ENCODE results near the gene ADAMTS19.

Gene ADAMTS19

GRCh38 chr5:129687941-129688340 lies 227.8 kb downstream of the ADAMTS19 start:
- no peak for DNase-seq

GRCh38 chr5:129689045-129689444 lies 228.9 kb downstream of the ADAMTS19 start:
- DNase-seq = no peak

GRCh38 chr5:129691220-129691619 lies 231.1 kb downstream of the ADAMTS19 start:
- no peak for DNase-seq

GRCh38 chr5:129696636-129697035 lies 236.5 kb downstream of the ADAMTS19 start:
- DNase-seq = no peak

DNA sequence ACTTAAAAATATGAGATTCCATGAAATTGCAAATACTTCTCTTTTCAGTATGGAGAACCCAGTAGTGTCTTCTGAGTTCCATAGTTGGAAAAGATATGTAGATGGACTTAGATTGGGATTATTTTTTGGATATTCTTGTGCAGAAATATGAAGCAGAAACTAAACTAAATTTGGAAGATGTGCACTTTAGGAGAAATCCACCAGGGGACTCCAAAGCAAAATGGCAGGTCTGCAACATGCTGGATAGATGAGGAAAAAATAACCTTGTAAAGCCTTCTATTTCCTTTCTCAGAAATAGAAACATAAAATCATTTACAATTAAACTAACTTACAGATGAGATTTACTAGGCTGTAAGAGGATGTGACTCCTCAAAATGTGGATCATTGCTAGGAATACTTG lies 238.6 kb downstream of the ADAMTS19 start:
- no peak for DNase-seq

GRCh38 chr5:129716235-129716634 lies 256.1 kb downstream of the ADAMTS19 start:
- DNase-seq = no peak

GRCh38 chr5:129716651-129717050 lies 256.6 kb downstream of the ADAMTS19 start:
- no peak for DNase-seq

GRCh38 chr5:129717751-129718310 lies 257.7 kb downstream of the ADAMTS19 start:
- no peak for DNase-seq

GRCh38 chr5:129718471-129719090 lies 258.5 kb downstream of the ADAMTS19 start:
- no peak for DNase-seq

DNA sequence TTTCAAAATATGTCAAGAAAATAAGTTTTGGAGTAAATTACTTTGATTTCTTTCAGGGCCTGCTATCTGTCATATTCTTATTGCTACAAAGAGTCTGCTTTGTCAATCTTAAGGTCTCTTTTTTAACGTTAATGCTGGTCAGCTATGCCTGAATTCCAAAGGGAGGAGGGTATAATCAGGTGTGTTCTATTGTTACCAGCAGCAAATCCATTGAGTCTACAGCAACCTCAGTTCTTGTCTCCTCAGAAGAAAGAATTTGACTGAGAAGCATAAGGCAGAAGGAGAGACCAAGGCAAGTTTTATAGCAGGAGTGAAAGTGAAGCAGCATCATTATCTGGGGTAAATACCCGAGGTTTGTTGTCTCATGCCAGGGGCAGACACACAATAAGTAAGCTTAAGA lies 264.1 kb downstream of the ADAMTS19 start:
- no peak for DNase-seq

- DNase-seq = no peak
Measured at GRCh38 chr5:129724647-129725046, 264.5 kb downstream of the ADAMTS19 start.

GRCh38 chr5:129739773-129740172 lies 279.7 kb downstream of the ADAMTS19 start:
- no peak for DNase-seq

DNA sequence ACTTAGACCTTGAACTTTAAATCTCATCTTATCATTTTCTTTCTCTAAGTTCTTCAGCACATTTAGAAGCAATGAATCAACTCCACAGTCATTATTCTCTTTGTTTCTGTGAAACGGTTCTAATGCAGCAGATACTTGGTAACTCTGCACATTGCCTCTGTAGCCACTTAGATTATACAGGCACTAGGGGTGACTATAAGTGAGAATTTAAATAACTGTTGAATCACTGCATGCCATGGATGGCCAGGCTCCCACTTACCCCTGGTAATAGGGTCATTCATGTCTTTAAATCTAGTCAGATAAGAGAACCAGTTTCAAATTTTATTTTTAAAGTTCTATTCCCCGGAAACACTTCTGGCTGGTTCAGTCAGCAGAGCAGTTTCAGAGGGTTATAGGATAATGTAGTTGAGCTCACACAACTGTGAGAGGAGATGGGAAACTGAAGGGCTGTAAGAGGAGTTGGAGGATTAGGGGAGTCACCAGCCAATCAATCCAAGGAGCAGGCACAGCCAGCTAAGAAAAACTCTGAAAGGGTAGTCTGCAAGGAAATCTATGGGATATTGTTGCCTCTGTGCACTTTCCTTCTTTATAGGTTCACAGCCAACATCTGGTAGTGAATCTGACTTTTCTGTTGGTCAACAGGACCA lies 283.6 kb downstream of the ADAMTS19 start:
- DNase-seq = no peak

DNA sequence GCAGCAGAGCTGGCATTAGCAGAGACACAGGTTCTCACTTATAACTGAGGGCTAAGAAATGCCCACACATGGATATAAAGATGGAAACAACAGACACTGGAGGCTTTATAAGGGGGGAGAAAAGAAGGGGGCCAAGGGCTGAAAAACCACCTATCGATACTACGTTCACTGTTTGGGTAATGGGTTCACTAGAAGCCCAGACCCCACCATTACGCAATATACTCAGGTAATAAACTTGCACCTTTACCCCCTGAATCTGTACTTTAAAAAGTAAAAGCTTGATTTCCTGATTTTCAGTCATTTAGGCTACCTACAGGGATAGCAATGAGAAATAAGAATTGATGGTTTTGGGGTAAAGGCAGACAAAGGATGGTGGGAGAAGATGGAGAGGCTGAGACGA lies 285.9 kb downstream of the ADAMTS19 start:
- no peak for DNase-seq

DNA sequence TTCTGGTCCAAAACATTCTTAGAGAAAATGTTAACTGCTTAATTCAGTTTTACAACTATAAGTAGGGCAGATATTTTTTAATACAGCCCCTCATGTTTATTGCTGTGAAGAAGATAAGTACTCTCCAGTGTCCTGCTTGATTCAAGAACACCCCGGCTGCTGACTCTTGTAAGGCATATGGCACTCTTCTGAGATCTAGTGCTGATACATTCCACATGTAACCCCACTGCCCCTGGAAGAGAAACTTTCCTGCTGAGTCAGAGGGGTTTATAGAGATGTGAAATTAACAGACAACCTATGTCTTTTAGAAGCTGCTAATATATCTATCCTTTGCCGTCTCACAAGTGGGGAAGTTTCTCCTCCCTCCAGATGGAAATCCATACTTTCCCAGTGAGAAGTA lies 286.8 kb downstream of the ADAMTS19 start:
- no peak for DNase-seq

DNA sequence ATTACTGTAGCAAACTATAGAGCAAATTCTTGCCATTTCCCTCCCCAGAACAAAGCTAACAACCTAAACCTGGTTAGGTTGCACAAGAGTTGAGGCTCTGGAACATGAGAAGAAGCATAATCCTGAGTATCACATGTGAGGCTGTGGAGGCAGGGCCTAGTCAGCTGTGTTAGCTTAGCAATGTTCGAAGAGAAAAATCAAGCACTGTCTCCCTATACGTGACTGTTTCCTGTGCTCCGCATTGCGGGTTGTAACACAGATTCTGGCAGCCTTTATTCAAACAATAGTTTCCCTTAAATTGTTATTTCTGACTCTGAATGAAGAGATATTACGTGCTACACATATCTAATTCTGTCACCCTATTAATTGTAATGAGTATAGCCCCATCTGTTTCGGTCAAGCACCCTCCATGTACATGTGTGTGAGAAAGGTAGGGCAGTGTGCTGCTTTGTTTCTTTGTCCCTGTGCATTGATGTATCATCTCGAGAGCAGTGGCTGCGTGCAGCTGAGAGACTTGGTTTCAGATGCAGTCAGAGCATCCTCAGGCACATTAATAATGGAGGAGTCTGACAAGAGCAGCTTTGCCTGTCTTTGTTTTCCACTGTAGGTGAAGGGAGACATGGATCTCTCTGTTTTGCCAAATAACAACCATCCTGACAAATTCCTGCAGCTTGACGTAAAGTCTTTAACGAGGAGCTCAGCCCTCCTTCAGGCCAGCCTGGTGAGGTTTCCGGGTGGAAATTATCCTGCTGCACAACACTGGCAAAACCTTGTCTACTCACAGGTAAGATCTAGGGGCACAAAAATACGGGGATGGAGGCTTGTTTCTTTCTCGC lies 287.7 kb downstream of the ADAMTS19 start, which contains the start of gene MINAR2:
MINAR2 (plus strand) TSS at position 523 of the 836 bp plus-strand sequence; CDS start at position 620, 97 bp downstream.
- no peak for DNase-seq

GRCh38 chr5:129748913-129749880 lies 289.1 kb downstream of the ADAMTS19 start:
- no peak for DNase-seq

DNA sequence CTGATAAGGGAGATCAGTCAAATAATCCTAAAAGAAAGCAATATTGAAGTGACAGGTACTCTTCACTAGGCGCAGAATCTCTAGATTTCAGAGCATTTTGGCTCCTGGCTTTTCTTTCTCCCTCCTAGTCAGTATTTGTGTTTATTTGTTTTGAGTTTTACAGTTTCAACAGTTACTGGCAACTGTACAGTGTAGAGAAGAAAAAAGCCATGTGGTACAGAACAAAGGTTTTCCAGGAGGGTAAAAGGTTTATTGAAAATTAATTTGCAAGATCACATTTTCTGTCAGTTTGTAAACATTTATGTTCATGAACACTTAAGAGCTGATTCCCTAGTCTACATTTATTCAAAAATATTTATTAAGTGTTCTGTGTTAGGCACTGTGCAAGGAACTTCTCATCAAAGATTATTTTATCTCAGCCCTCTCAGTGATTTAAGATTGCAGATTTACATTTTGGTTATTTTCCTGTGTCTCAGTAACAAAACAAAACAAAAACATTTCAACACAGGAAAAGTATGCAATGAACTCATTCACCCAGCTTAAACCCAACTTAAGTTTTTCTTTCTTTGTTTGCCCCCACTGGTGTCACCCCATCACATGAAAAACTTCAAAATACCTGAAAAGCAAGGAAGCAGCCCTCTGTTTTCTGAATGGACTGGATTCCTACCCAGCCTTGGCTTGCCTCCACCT lies 300.7 kb downstream of the ADAMTS19 start:
- DNase-seq = no peak

GRCh38 chr5:129763651-129764050 lies 303.6 kb downstream of the ADAMTS19 start:
- DNase-seq = no peak

- DNase-seq = no peak
Measured at GRCh38 chr5:129766798-129767197, 306.7 kb downstream of the ADAMTS19 start.

- DNase-seq = peak; percentile 24
Measured at GRCh38 chr5:129767927-129768380, 307.9 kb downstream of the ADAMTS19 start.

GRCh38 chr5:129768735-129769134 lies 308.6 kb downstream of the ADAMTS19 start:
- no peak for DNase-seq

Data from DMS79 treated with DMSO at 0.1 percent for 48 hours (cell line).